ENCODE results near the gene NPIPB6.

The NPIPB6 gene

DNA sequence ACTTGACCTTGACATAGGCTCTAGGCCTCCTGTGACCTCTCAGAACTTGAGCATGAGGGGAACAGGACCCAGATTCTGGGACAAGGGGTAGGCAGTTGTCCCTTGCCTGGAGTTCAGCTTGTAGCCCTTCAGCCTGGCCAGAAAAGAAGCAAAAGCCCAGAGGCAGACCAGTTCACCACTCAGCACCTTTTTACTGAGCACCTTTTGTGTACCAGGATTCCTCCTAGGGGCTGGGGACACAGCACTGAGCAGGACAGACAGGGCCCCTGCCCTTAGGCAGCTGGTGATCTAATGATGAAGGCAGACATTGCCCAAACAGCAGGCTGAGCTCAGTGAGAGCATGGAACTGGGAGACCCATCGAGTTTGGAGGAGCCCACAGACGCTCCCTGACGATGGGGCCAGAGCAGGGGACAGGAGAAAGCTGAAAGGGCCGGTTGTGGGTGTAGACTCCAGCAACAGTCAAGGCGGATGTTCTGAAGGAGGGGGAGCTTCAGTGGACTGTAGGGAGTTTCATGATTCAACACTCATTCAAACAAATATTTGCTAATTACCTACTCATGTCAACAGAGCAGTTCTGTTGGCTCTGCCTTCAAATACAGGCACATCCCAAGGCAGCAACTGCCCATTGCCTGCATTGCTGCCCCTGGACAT is 38.9 kb downstream of the NPIPB6 start:
- WGBS, 2 experiments = 92 to 93% methylated on average over 5 of the region's 5 CpGs
- Histone ChIP-seq H3K4me1 (ENCODE audit: control insufficient read depth, insufficient read depth, low read length) (no peaks in the 10 kb centered on the region), H3K4me3 (ENCODE audit: insufficient read depth, low read depth, low read length) (no peak overlapping the region), H3K9me3 (ENCODE audit: control insufficient read depth, low read length) (no peaks in the 10 kb centered on the region), H3K36me3 (ENCODE audit: control insufficient read depth, insufficient read depth, low read length) (no peaks in the 10 kb centered on the region), H3K27ac (ENCODE audit: insufficient read depth, low read depth, low read length, poor library complexity, severe bottlenecking) (no peak overlapping the region), H3K27me3 (ENCODE audit: control insufficient read depth, insufficient read depth, low read length, poor library complexity, severe bottlenecking) (no peaks in the 10 kb centered on the region)

DNA sequence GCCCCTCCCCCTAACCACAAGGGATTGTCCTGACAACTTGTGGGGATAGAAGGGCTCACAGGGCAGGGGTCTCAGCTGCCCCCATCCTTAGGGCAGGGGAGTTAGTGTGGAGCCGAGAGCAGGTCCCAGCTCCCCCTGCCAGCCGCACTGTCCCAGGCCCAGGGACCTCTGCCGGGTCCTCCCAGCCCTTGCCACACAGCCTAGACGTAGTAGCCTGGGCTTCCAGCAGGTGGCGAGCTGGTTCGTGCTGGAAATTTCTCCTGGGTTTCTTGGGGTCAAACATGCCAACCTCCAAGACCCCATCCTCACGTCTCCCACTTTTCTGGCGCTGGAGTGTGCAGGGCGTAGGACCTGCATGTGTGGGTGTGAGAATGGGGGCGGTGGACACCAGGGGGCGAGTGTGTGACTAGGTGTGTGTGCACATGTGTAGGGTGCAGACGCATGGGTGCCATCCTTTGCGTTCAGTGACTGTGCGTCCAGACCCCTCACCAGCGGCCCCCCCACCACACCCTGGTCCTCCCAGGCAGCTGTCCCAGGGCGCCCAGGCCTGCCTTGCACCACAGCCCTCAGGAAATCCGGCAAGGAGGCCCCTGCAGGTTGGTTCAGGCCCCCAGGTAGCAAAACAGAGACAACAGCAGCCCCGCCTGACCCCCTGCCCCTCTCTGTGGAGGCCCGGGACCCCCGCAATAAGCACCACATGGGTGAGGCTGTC is 41.5 kb downstream of the NPIPB6 start:
- Histone ChIP-seq H3K4me3 (ENCODE audit: insufficient read depth, low read depth, low read length) (no peak overlapping the region), H3K27me3 (ENCODE audit: control insufficient read depth, insufficient read depth, low read length, poor library complexity, severe bottlenecking) (no peaks in the 10 kb centered on the region), H3K4me1 (ENCODE audit: control insufficient read depth, insufficient read depth, low read length) (no peaks in the 10 kb centered on the region), H3K36me3 (ENCODE audit: control insufficient read depth, insufficient read depth, low read length) (peaks cover 10% of the 10 kb centered on the region), H3K9me3 (ENCODE audit: control insufficient read depth, low read length) (no peaks in the 10 kb centered on the region), H3K27ac (ENCODE audit: insufficient read depth, low read depth, low read length, poor library complexity, severe bottlenecking) (no peak overlapping the region)
- WGBS, 2 experiments = 82 to 84% methylated on average over 20 of the region's 20 CpGs

DNA sequence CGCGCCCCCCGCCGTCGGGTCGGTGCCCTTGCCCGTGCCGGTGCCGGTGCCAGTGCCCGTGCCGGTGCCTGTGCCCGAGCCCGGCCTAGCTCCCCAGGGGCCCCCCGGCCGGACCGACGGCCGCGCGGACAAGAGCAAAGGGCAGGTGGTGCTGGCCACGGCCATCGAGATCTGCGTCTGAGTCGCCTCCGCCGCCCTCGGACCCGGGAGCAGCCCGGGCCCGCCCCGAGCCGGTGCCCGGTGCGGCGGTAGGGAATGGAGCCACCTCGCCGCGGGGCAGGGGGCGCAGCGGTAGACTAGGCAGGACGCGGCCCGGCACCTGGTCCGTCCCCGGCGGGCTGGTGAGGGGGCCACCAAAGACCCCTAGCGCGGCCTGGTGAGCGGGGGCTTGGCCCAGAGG is 42.6 kb downstream of the NPIPB6 start:
- WGBS, 2 experiments = 96% methylated on average over 49 of the region's 49 CpGs
- Histone ChIP-seq H3K27ac (ENCODE audit: insufficient read depth, low read depth, low read length, poor library complexity, severe bottlenecking) (no peak overlapping the region), H3K36me3 (ENCODE audit: control insufficient read depth, insufficient read depth, low read length) (peaks cover 10% of the 10 kb centered on the region), H3K4me1 (ENCODE audit: control insufficient read depth, insufficient read depth, low read length) (no peaks in the 10 kb centered on the region), H3K27me3 (ENCODE audit: control insufficient read depth, insufficient read depth, low read length, poor library complexity, severe bottlenecking) (no peaks in the 10 kb centered on the region), H3K9me3 (ENCODE audit: control insufficient read depth, low read length) (no peaks in the 10 kb centered on the region), H3K4me3 (ENCODE audit: insufficient read depth, low read depth, low read length) (no peak overlapping the region)

DNA sequence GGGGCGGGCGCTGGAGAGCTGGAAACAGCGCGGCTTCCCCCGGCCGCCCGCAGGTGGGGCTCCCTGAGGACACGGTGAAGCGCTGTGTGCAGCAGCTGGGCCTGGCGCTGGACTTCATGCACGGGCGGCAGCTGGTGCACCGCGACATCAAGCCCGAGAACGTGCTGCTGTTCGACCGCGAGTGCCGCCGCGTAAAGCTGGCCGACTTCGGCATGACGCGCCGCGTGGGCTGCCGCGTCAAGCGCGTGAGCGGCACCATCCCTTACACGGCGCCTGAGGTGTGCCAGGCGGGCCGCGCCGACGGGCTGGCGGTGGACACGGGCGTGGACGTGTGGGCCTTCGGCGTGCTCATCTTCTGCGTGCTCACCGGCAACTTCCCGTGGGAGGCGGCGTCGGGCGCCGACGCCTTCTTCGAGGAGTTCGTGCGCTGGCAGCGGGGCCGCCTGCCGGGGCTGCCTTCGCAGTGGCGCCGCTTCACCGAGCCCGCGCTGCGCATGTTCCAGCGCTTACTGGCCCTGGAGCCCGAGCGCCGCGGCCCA is 43.2 kb downstream of the NPIPB6 start:
- WGBS, 2 experiments = 96 to 97% methylated on average over 73 of the region's 73 CpGs
- H3K27ac ChIP-seq (ENCODE audit: insufficient read depth, low read depth, low read length, poor library complexity, severe bottlenecking) = no peak overlapping the region
- H3K27me3 ChIP-seq (ENCODE audit: control insufficient read depth, insufficient read depth, low read length, poor library complexity, severe bottlenecking) = no peaks in the 10 kb centered on the region
- H3K4me1 ChIP-seq (ENCODE audit: control insufficient read depth, insufficient read depth, low read length) = no peaks in the 10 kb centered on the region
- H3K4me3 ChIP-seq (ENCODE audit: insufficient read depth, low read depth, low read length) = no peak overlapping the region
- peaks cover 10% of the 10 kb centered on the region for H3K36me3 ChIP-seq (ENCODE audit: control insufficient read depth, insufficient read depth, low read length)
- H3K9me3 ChIP-seq (ENCODE audit: control insufficient read depth, low read length) = no peaks in the 10 kb centered on the region

DNA sequence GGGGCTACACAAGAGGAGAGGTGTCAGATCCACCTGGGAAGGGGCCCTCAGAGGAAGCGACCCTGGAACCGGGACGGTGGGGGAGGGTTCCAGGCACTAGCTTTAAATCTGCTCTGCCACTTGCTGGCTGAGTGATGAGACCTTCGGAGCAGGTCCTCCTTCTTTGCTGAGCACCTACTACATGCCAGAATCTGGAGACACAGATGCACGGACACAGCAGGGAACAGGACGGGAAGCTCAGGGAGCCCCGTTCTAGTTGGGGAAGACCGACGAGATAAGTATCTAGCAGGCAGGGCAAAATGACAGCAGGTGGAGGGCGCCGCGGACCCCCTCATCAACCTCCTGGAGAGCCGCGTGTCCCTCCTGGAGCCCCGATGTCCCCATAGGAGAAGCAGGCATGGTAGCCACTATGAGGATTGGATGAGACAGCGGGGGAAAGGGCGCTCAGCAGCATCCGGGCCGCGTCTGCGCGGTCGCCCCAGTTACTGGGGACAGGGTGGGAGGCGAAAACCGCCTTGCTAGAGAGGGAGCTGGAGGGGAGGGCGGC is 43.8 kb downstream of the NPIPB6 start:
- Histone ChIP-seq H3K36me3 (ENCODE audit: control insufficient read depth, insufficient read depth, low read length) (peaks cover 10% of the 10 kb centered on the region), H3K9me3 (ENCODE audit: control insufficient read depth, low read length) (no peaks in the 10 kb centered on the region), H3K27ac (ENCODE audit: insufficient read depth, low read depth, low read length, poor library complexity, severe bottlenecking) (no peak overlapping the region), H3K4me3 (ENCODE audit: insufficient read depth, low read depth, low read length) (no peak overlapping the region), H3K4me1 (ENCODE audit: control insufficient read depth, insufficient read depth, low read length) (no peaks in the 10 kb centered on the region), H3K27me3 (ENCODE audit: control insufficient read depth, insufficient read depth, low read length, poor library complexity, severe bottlenecking) (no peaks in the 10 kb centered on the region)
- WGBS, 2 experiments = 93 to 95% methylated on average over 26 of the region's 26 CpGs

DNA sequence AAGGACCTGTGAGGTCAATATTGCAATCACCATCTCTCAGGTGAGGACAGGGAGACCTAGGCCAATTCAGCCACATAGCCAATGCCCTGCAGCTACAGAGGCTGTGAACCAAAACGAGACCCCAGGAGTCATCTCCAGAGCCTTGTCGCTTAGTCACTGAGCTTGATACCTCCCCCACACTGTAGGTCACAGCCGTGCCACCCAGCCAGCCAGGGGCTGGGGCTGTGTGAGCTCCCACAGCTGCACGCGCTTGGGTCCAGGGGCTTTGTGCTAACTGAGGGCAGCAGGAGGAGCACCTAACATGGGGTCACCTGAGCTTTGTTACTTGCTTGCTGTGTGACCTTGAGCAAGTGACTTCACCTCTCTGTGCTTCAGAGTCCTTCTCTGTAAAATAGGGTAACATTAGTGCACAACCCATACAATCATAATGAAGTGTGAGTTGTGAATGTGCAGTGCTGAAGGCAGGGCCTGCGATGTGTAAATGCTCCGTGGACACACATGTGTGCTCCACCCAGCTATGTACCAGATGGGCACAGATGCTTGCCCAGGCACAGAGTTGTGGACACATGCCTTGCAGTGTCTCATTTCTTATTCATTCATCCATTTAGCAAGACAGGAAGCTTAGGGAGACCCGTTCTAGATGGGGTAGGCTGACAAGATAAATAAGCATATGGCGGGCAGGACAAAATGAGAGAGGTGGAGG is 45.1 kb downstream of the NPIPB6 start:
- Histone ChIP-seq H3K36me3 (ENCODE audit: control insufficient read depth, insufficient read depth, low read length) (peaks cover 10% of the 10 kb centered on the region), H3K9me3 (ENCODE audit: control insufficient read depth, low read length) (no peaks in the 10 kb centered on the region), H3K4me3 (ENCODE audit: insufficient read depth, low read depth, low read length) (no peak overlapping the region), H3K4me1 (ENCODE audit: control insufficient read depth, insufficient read depth, low read length) (no peaks in the 10 kb centered on the region), H3K27ac (ENCODE audit: insufficient read depth, low read depth, low read length, poor library complexity, severe bottlenecking) (no peak overlapping the region), H3K27me3 (ENCODE audit: control insufficient read depth, insufficient read depth, low read length, poor library complexity, severe bottlenecking) (no peaks in the 10 kb centered on the region)
- WGBS, 2 experiments = 95 to 96% methylated on average over 9 of the region's 9 CpGs

DNA sequence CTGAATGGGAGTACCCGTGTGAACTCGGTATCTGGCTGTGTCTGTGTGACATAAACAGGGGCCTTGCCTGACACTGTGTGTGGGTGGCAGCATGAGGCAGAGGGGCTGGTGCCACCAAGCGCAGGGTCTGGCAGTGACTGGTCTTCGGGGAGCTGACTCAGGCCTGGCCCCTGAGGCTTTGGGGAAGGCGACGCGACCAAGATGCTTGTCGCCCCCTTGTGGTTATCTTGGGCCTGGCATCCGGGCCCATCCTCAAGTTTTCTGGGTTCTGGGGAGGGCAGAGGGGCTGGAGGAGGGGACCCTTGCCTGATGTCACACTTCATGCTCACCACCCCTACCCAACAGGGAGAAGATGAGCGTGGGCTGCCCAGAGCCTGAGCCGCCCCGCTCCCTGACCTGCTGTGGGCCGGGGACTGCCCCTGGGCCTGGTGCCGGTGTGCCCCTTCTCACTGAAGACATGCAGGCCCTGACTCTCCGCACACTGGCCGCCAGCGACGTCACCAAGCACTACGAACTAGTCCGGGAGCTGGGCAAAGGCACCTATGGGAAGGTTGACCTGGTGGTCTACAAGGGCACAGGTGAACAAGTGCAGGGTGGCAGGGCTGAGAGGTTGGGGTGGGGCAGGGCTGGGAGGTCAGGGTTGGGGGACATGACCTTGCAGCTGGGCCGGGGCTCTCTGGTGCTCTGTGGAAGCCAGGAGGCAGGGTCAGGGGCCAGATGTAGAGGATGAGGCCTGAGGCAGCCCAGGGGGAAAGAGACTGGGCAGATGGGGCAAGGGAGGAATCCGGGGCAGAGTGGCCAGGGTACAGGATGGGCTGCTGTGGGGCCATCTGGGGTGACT is 46.0 kb downstream of the NPIPB6 start:
- Histone ChIP-seq H3K36me3 (ENCODE audit: control insufficient read depth, insufficient read depth, low read length) (peaks cover 10% of the 10 kb centered on the region), H3K9me3 (ENCODE audit: control insufficient read depth, low read length) (no peaks in the 10 kb centered on the region), H3K4me3 (ENCODE audit: insufficient read depth, low read depth, low read length) (no peak overlapping the region), H3K27ac (ENCODE audit: insufficient read depth, low read depth, low read length, poor library complexity, severe bottlenecking) (no peak overlapping the region), H3K4me1 (ENCODE audit: control insufficient read depth, insufficient read depth, low read length) (no peaks in the 10 kb centered on the region), H3K27me3 (ENCODE audit: control insufficient read depth, insufficient read depth, low read length, poor library complexity, severe bottlenecking) (no peaks in the 10 kb centered on the region)
- WGBS, 2 experiments = 69 to 70% methylated on average over 22 of the region's 22 CpGs

DNA sequence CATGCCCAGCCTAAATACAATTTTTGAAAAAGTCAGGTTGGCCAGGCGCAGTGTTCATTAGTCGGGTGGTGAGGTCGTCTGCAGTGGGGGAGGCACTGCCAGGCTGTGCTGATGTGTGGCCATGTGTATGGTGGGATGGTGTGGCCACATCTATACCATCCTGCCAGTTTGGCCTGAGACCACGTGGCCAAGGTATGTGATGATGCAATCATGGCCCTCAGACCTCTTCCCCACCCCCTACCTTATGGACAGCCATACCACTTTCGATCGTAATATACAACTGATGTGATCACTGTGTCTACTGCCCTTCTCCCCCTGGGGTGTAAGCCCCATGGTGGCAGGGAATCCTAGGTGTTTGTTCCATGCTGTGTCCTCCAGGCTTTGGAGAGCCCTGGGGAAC is 47.3 kb downstream of the NPIPB6 start:
- H3K27ac ChIP-seq (ENCODE audit: insufficient read depth, low read depth, low read length, poor library complexity, severe bottlenecking) = no peak overlapping the region
- 90 to 94% methylated on average over 6 of the region's 6 CpGs for WGBS, 2 experiments
- no peaks in the 10 kb centered on the region for H3K27me3 ChIP-seq (ENCODE audit: control insufficient read depth, insufficient read depth, low read length, poor library complexity, severe bottlenecking)
- no peaks in the 10 kb centered on the region for H3K9me3 ChIP-seq (ENCODE audit: control insufficient read depth, low read length)
- H3K4me3 ChIP-seq (ENCODE audit: insufficient read depth, low read depth, low read length) = no peak overlapping the region
- peaks cover 10% of the 10 kb centered on the region for H3K36me3 ChIP-seq (ENCODE audit: control insufficient read depth, insufficient read depth, low read length)
- H3K4me1 ChIP-seq (ENCODE audit: control insufficient read depth, insufficient read depth, low read length) = no peaks in the 10 kb centered on the region

DNA sequence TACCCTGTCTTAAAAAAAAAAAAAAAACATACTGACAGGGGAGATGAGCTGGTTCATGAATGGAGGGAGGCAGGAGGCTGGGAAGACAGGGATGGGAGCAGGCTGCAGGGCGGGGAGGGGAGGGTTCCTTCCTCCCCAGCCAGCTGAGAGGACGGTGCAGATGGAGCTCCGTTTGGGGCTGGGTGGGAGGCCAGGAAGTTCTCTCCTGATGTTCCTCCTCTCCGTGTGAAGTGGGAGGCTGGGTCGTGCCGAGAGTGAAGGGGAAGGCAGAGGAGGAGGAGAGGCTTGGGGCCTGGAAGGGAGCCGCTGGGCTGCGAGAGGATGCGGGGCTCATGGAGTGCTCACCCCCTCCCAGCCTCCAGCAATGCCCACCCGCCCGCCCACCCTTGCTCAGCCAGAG is 49.7 kb downstream of the NPIPB6 start:
- Histone ChIP-seq H3K27me3 (ENCODE audit: control insufficient read depth, insufficient read depth, low read length, poor library complexity, severe bottlenecking) (no peaks in the 10 kb centered on the region), H3K27ac (ENCODE audit: insufficient read depth, low read depth, low read length, poor library complexity, severe bottlenecking) (no peak overlapping the region), H3K36me3 (ENCODE audit: control insufficient read depth, insufficient read depth, low read length) (peaks cover 10% of the 10 kb centered on the region), H3K4me3 (ENCODE audit: insufficient read depth, low read depth, low read length) (no peak overlapping the region), H3K9me3 (ENCODE audit: control insufficient read depth, low read length) (no peaks in the 10 kb centered on the region), H3K4me1 (ENCODE audit: control insufficient read depth, insufficient read depth, low read length) (no peaks in the 10 kb centered on the region)
- WGBS, 2 experiments = 81 to 85% methylated on average over 11 of the region's 11 CpGs

Measured in ectodermal cell (in vitro differentiated cells).